D721Med (cell line): Measurements from ENCODE around the gene TMEM132E.

ENCODE experiments used
- DNase-seq: peaks from one replicate; pipeline ENCODE4 v3.0.0; 2011; ENCODE audit warnings: low spot score; ENCODE audit not compliant: insufficient read length
- FAIRE-seq: peaks from 2 replicates; lab custom pipeline; 2011; peaks lifted over from hg19 to GRCh38; lab: Jason Lieb, UNC
- CTCF ChIP-seq: IDR thresholded peaks from 2 replicates; pipeline ENCODE4 v1.5.1; 2012; ENCODE audit warnings: mild to moderate bottlenecking, control low read depth; ENCODE audit not compliant: insufficient read depth; ENCODE audit errors: missing control alignments

Gene TMEM132E

GRCh38 chr17:34613064-34614019 lies 34.0 kb downstream of the TMEM132E start:
- no peak for TF ChIP-seq CTCF
- FAIRE-seq (no peak), DNase-seq (no peak)

- FAIRE-seq (no peak), DNase-seq (no peak)
- TF ChIP-seq CTCF: no peak
Observed at GRCh38 chr17:34614698-34615097, 35.3 kb downstream of the TMEM132E start.

- DNase-seq (no peak), FAIRE-seq (no peak)
- TF ChIP-seq CTCF: no peak
Observed at GRCh38 chr17:34615326-34615725, 35.9 kb downstream of the TMEM132E start.

- FAIRE-seq: no peak
- DNase-seq: no peak
- TF ChIP-seq CTCF: no peak
Observed at GRCh38 chr17:34616148-34616547, 36.8 kb downstream of the TMEM132E start.

- TF ChIP-seq CTCF: no peak
- FAIRE-seq: no peak
Observed at GRCh38 chr17:34617398-34617797, 38.0 kb downstream of the TMEM132E start.

GRCh38 chr17:34619687-34620217 lies 40.4 kb downstream of the TMEM132E start:
- no peak for TF ChIP-seq CTCF
- FAIRE-seq (no peak), DNase-seq (no peak)

More at GRCh38 chr17:34617398-34617797, 38.0 kb downstream of the TMEM132E start:
- no peak for DNase-seq

- no peak for TF ChIP-seq CTCF
- FAIRE-seq (no peak), DNase-seq (no peak)
Observed at GRCh38 chr17:34620458-34620857, 41.1 kb downstream of the TMEM132E start.
